ENCODE data around the gene BHLHE23. TPM values are rescaled to one million over a fixed set of nuclear protein-coding genes. Genes with fewer than 3 reads are reported as not detected.

Gene BHLHE23
- total and polyA plus RNA-seq, 2 donors from 2014 or later, result not detected

- no peak for TF ChIP-seq CTCF (IDR thresholded peaks at IDR 0.05; ENCODE audit: borderline replicate concordance, extremely low read depth, insufficient read depth)
- no peaks in the 10 kb centered on the region for H3K4me1 ChIP-seq (ENCODE audit: control insufficient read depth in 2 of 3, insufficient read depth in 2 of 3, low read depth in 1 of 3, low read length in 3 of 3)
- H3K9me3 ChIP-seq (ENCODE audit: control insufficient read depth in 2 of 3, insufficient read depth in 1 of 3, low read length in 3 of 3), result no peaks in the 10 kb centered on the region
- H3K9ac ChIP-seq (ENCODE audit: low read length in 3 of 3), result no peak overlapping the region
- intact Hi-C loops (cut with DNase I), result no loop called here
- no peak for FAIRE-seq
- no peak overlapping the region for H3K4me3 ChIP-seq (ENCODE audit: low read length in 3 of 3)
- DNase-seq, result peak in 1 of 5 donors; percentile 51
- no peaks in the 10 kb centered on the region for H3K36me3 ChIP-seq (ENCODE audit: control insufficient read depth in 2 of 3, insufficient read depth in 3 of 3, low read length in 3 of 3)
- H3K27me3 ChIP-seq (ENCODE audit: control insufficient read depth, insufficient read depth, low read length), result no peaks in the 10 kb centered on the region
- H3K27ac ChIP-seq (ENCODE audit: low read depth in 2 of 2, low read length in 2 of 2), result no peak overlapping the region
These were observed 42.1 kb downstream of the BHLHE23 start for GRCh38 chr20:62964700-62965099.

GRCh38 chr20:62963614-62964397 lies 43.0 kb downstream of the BHLHE23 start:
- Histone ChIP-seq H3K4me1 (ENCODE audit: control insufficient read depth in 2 of 3, insufficient read depth in 2 of 3, low read depth in 1 of 3, low read length in 3 of 3) (no peaks in the 10 kb centered on the region), H3K36me3 (ENCODE audit: control insufficient read depth in 2 of 3, insufficient read depth in 3 of 3, low read length in 3 of 3) (no peaks in the 10 kb centered on the region), H3K27ac (ENCODE audit: low read depth in 2 of 2, low read length in 2 of 2) (no peak overlapping the region), H3K4me3 (ENCODE audit: low read length in 3 of 3) (no peak overlapping the region), H3K27me3 (ENCODE audit: control insufficient read depth, insufficient read depth, low read length) (no peaks in the 10 kb centered on the region), H3K9ac (ENCODE audit: low read length in 3 of 3) (no peak overlapping the region), H3K9me3 (ENCODE audit: control insufficient read depth in 2 of 3, insufficient read depth in 1 of 3, low read length in 3 of 3) (no peaks in the 10 kb centered on the region)
- intact Hi-C loops (cut with DNase I), result no loop called here
- DNase-seq, result no peak
- no peak for FAIRE-seq
- TF ChIP-seq CTCF (IDR thresholded peaks at IDR 0.05; ENCODE audit: borderline replicate concordance, extremely low read depth, insufficient read depth), result no peak

GRCh38 chr20:62962891-62963613 lies 43.7 kb downstream of the BHLHE23 start:
- no peaks in the 10 kb centered on the region for H3K9me3 ChIP-seq (ENCODE audit: control insufficient read depth in 2 of 3, insufficient read depth in 1 of 3, low read length in 3 of 3)
- H3K27ac ChIP-seq (ENCODE audit: low read depth in 2 of 2, low read length in 2 of 2), result no peak overlapping the region
- FAIRE-seq, result no peak
- no peak for DNase-seq
- H3K4me1 ChIP-seq (ENCODE audit: control insufficient read depth in 2 of 3, insufficient read depth in 2 of 3, low read depth in 1 of 3, low read length in 3 of 3), result no peaks in the 10 kb centered on the region
- no peak for TF ChIP-seq CTCF (IDR thresholded peaks at IDR 0.05; ENCODE audit: borderline replicate concordance, extremely low read depth, insufficient read depth)
- no peak overlapping the region for H3K9ac ChIP-seq (ENCODE audit: low read length in 3 of 3)
- no peaks in the 10 kb centered on the region for H3K36me3 ChIP-seq (ENCODE audit: control insufficient read depth in 2 of 3, insufficient read depth in 3 of 3, low read length in 3 of 3)
- intact Hi-C loops (cut with DNase I), result no loop called here
- H3K27me3 ChIP-seq (ENCODE audit: control insufficient read depth, insufficient read depth, low read length), result no peaks in the 10 kb centered on the region
- no peak overlapping the region for H3K4me3 ChIP-seq (ENCODE audit: low read length in 3 of 3)

Data from kidney (tissue), 14 donors.